Heart left ventricle (tissue), 13 donors: ENCODE data around the gene FAP.

ENCODE experiments used
- POLR2A ChIP-seq, 2 donors: fragments of 450-650 bp; IDR thresholded peaks; one replicate each; pipeline ENCODE4 v1.6.1; 2017; ENCODE audit warnings: antibody characterized with exemption in 2 of 2, mild to moderate bottlenecking in 2 of 2, moderate library complexity in 2 of 2
- TF ChIP-seq, protein P1 (sequence below), 12 donors: fragments of 200-600 bp; sonication (generic) in 4 of 12; IDR thresholded peaks; one replicate each; pipeline versions ENCODE4 v1.5.0 to v1.8.0; 2018 to 2022; ENCODE audit warnings: antibody characterized with exemption in 12 of 12, mild to moderate bottlenecking in 5 of 12
- donor health status: ischemic (EF 13 %, LVEDD 7.1; RV severe dilation, severe dysfunction).
- donor health status: DM: no; HTN: yes; CAD: no.
- donor health status: DM: no; HTN: no; CAD: no.
- donor health status: ischemic (EF 25% LVEDD 6.9; RV normal size, moderate dysfunction).
- donor health status: ischemic (EF 25% LVEDD 5.7; RV mildly dilated, moderate dysfunction).
- donor health status: ischemic (EF 35%, LVEDD 5.7; RV mildly dilated, moderate dysfunction).
- donor health status: nonischemic (EF 11% LVEDD 7.7; RV severe dilation, severe dysfunction).
- donor health status: DM: yes; HTN: yes; CAD: no.
- donor health status: PGD.
- donor health status: ischemic (EF 29% LVEDD 5.4; RV normal size, mild dysfunction).
- donor health status: nonischemic (EF 23%, LVEDD 6.1; RV moderate dilation, normal function).

DNA sequence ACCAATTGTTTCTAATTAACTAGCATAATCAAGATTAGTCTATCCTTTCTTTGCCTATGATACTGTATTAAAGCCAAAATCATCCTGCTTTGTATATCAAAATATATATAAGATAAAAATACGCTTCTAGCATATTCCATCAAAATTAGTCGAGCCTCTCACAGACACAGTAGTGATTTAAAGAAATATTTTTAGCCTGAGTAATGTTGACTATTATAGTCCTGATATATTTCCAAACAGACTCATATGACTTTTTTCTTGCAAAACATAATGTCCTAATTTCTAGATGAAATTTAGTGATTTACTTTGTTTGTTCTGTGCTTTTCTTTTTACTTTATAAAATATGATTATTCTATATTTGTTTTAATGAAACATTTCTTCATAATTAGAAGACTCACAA lies 30.9 kb downstream of the FAP start:
- TF ChIP-seq, protein P1, sequence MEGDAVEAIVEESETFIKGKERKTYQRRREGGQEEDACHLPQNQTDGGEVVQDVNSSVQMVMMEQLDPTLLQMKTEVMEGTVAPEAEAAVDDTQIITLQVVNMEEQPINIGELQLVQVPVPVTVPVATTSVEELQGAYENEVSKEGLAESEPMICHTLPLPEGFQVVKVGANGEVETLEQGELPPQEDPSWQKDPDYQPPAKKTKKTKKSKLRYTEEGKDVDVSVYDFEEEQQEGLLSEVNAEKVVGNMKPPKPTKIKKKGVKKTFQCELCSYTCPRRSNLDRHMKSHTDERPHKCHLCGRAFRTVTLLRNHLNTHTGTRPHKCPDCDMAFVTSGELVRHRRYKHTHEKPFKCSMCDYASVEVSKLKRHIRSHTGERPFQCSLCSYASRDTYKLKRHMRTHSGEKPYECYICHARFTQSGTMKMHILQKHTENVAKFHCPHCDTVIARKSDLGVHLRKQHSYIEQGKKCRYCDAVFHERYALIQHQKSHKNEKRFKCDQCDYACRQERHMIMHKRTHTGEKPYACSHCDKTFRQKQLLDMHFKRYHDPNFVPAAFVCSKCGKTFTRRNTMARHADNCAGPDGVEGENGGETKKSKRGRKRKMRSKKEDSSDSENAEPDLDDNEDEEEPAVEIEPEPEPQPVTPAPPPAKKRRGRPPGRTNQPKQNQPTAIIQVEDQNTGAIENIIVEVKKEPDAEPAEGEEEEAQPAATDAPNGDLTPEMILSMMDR (IDR thresholded peaks at IDR 0.05): no peak
- TF ChIP-seq POLR2A (IDR thresholded peaks at IDR 0.05): no peak
